Measurements from ENCODE around the gene UBE2U. TPM values are rescaled to one million over a fixed set of nuclear protein-coding genes. Genes with fewer than 3 reads are reported as not detected.

The UBE2U gene
- total RNA-seq, result not detected in 2 replicates

GRCh38 chr1:64203420-64203819 is at the start of gene UBE2U:
TSS of gene UBE2U (plus strand) at chr1:64203623. CDS start at chr1:64204051, 428 bp downstream.

